A549 (cell line): Measurements from ENCODE around the gene BTK. TPM values are rescaled to one million over a fixed set of nuclear protein-coding genes. Genes with fewer than 3 reads are reported as not detected.

Source experiments
- ATAC-seq, 2 experiments: fragments of 200-7000 bp in 1 of 2; fragments of >200 bp in 1 of 2; cut with Nextera tagmentation in 1 of 2; cut with Tn5 transposase in 1 of 2; 3 replicates each; pipeline versions ENCODE4 v1.8.0 to v1.9.1; 2018 to 2020; ENCODE audit warnings: mild to moderate bottlenecking in 1 of 2, moderate library complexity in 1 of 2
- CTCF ChIA-PET: fragments of 300-600 bp; sonication (Branson Sonifier 250); formaldehyde crosslinking; extraction: SDS; loops from one replicate; lab custom pipeline; 2021; ENCODE audit warnings: antibody characterized with exemption, inconsistent platforms; lab: Yijun Ruan, JAX
- POLR2A ChIA-PET: fragments of 350-600 bp; formaldehyde crosslinking; extraction: SDS; loops from one replicate; lab custom pipeline; 2021; ENCODE audit warnings: antibody characterized with exemption, inconsistent platforms; lab: Yijun Ruan, JAX
- DNase-seq, 2 experiments: peaks; one replicate each; pipeline versions ENCODE4 v3.0.0 to v3.0.0-alpha.2; 2011 to 2016; ENCODE audit warnings: low read depth in 1 of 2, low spot score in 1 of 2
- FAIRE-seq: peaks from 2 replicates; lab custom pipeline; 2011; peaks lifted over from hg19 to GRCh38; lab: Jason Lieb, UNC
- H3K27ac ChIP-seq, 2 experiments: fragments of >200 bp; sonication (Bioruptor Twin); formaldehyde crosslinking; 3 replicates each; pipeline ENCODE4 v1.5.1; 2016 to 2017
- H3K4me1 ChIP-seq: fragments of >200 bp; sonication (Bioruptor Twin); formaldehyde crosslinking; 3 replicates; pipeline ENCODE4 v1.6.1; 2016
- H3K4me2 ChIP-seq: fragments of >200 bp; sonication (Bioruptor Twin); formaldehyde crosslinking; 3 replicates; pipeline ENCODE4 v1.6.1; 2016
- H3K4me3 ChIP-seq: fragments of >200 bp; sonication (Bioruptor Twin); formaldehyde crosslinking; 3 replicates; pipeline ENCODE4 v1.5.1; 2016
- H3K9me3 ChIP-seq: fragments of >200 bp; sonication (Bioruptor Twin); formaldehyde crosslinking; 3 replicates; pipeline ENCODE4 v1.6.1; 2016
- CHD4 ChIP-seq: fragments of 200-600 bp; sonication (generic); IDR thresholded peaks from 2 replicates; pipeline ENCODE4 v1.6.1; 2016; ENCODE audit warnings: antibody characterized with exemption, mild to moderate bottlenecking, borderline replicate concordance
- EP300 ChIP-seq, 2 experiments: fragments of >200 bp; sonication (Bioruptor Twin); formaldehyde crosslinking; IDR thresholded peaks; 2 replicates in 1 of 2; 3 replicates in 1 of 2; pipeline ENCODE4 v1.6.1; 2016 to 2017
- FOSL2 ChIP-seq, 2 experiments: fragments of 450-650 bp in 1 of 2; fragments of >200 bp in 1 of 2; sonication (Bioruptor Twin) in 1 of 2; formaldehyde crosslinking; IDR thresholded peaks; 2 replicates each; pipeline versions ENCODE4 v1.5.0 to v1.6.1; 2016 to 2020; ENCODE audit warnings: mild to moderate bottlenecking in 1 of 2, moderate library complexity in 1 of 2
- FOXS1 ChIP-seq: fragments of 250-450 bp; sonication (Bioruptor Pico); IDR thresholded peaks from 2 replicates; pipeline ENCODE4 v1.5.0; 2020; ENCODE audit warnings: mild to moderate bottlenecking, moderate library complexity
- HEYL ChIP-seq: fragments of 250-450 bp; sonication (Bioruptor Pico); IDR thresholded peaks from 2 replicates; pipeline ENCODE4 v1.8.0; 2021; ENCODE audit warnings: mild to moderate bottlenecking, moderate library complexity
- HOXA7 ChIP-seq: fragments of 250-450 bp; sonication (Bioruptor Pico); IDR thresholded peaks from 2 replicates; pipeline ENCODE4 v1.5.0; 2020; ENCODE audit warnings: mild to moderate bottlenecking, moderate library complexity
- JUN ChIP-seq, 2 experiments: fragments of >200 bp; sonication (Bioruptor Twin); formaldehyde crosslinking; IDR thresholded peaks; 2 replicates in 1 of 2; 3 replicates in 1 of 2; pipeline ENCODE4 v1.6.1; 2016 to 2017
- JUNB ChIP-seq: fragments of >200 bp; sonication (Bioruptor Twin); formaldehyde crosslinking; IDR thresholded peaks from 2 replicates; pipeline ENCODE4 v1.6.1; 2016
- KDM5A ChIP-seq: fragments of 200-600 bp; sonication (generic); IDR thresholded peaks from 2 replicates; pipeline ENCODE4 v1.6.1; 2016; ENCODE audit warnings: antibody characterized with exemption, mild to moderate bottlenecking
- MAFK ChIP-seq: fragments of 450-650 bp; IDR thresholded peaks from 2 replicates; pipeline ENCODE4 v1.6.1; 2014; ENCODE audit not compliant: partially characterized antibody
- NFE2L2 ChIP-seq: fragments of 150-350 bp; conservative IDR thresholded peaks from 2 replicates; pipeline ENCODE4 v1.6.1; 2014; ENCODE audit warnings: low read length
- NPAS2 ChIP-seq: fragments of 250-450 bp; sonication (Bioruptor Pico); IDR thresholded peaks from 2 replicates; pipeline ENCODE4 v1.8.0; 2022; ENCODE audit warnings: mild to moderate bottlenecking, moderate library complexity, borderline replicate concordance
- NR3C1 ChIP-seq: fragments of >200 bp; sonication (Bioruptor Twin); formaldehyde crosslinking; IDR thresholded peaks from 3 replicates; pipeline ENCODE4 v1.6.1; 2017
- PBX3 ChIP-seq: IDR thresholded peaks from 2 replicates; pipeline ENCODE4 v1.6.1; 2012
- POLR2A ChIP-seq: IDR thresholded peaks from 2 replicates; pipeline ENCODE4 v1.6.1; 2012; ENCODE audit warnings: mild to moderate bottlenecking, low read length
- SMC3 ChIP-seq: fragments of >200 bp; sonication (Bioruptor Twin); formaldehyde crosslinking; IDR thresholded peaks from 3 replicates; pipeline ENCODE4 v1.6.1; 2018; ENCODE audit warnings: inconsistent platforms
- SREBF2 ChIP-seq: fragments of 450-650 bp; IDR thresholded peaks from 2 replicates; pipeline ENCODE4 v1.6.1; 2014; ENCODE audit warnings: mild to moderate bottlenecking, moderate library complexity
- TFCP2L1 ChIP-seq: fragments of 250-450 bp; sonication (Bioruptor Pico); IDR thresholded peaks from 2 replicates; pipeline ENCODE4 v1.5.0; 2021; ENCODE audit warnings: mild to moderate bottlenecking
- ZFP36 ChIP-seq: fragments of 450-650 bp; IDR thresholded peaks from 2 replicates; pipeline ENCODE4 v1.6.1; 2014; ENCODE audit warnings: borderline replicate concordance; ENCODE audit not compliant: partially characterized antibody
- WGBS: methylation state at CpG from one replicate; pipeline ENCODE4 v1.1.6; 2017; ENCODE audit errors: missing lambda C conversion rate; 5-methylcytosine and 5-hydroxymethylcytosine counted together
- polyA plus RNA-seq, 4 experiments: library from polyadenylated mRNA; depleted of rRNA in 3 of 4; stranded (reverse); fragments of >200 nt; fragmentation: RNase III in 1 of 4; extraction: RNeasy Plus Mini Kit Qiagen cat#74134 plus additional on column Dnase treatment in 1 of 4; gene quantifications; 2 replicates in 3 of 4; 3 replicates in 1 of 4; pipeline ENCODE4 v1.2.3, GENCODE V29; 2011 to 2017
- TF ChIP-seq, protein P1 (sequence below): fragments of 250-450 bp; sonication (Bioruptor Pico); IDR thresholded peaks from 2 replicates; pipeline ENCODE4 v1.5.0; 2020; ENCODE audit warnings: low read depth, mild to moderate bottlenecking, moderate library complexity
- TF ChIP-seq, protein P2 (sequence below): fragments of >200 bp; sonication (Bioruptor Twin); formaldehyde crosslinking; IDR thresholded peaks from 3 replicates; pipeline ENCODE4 v1.5.1; 2016

BTK gene
- polyA plus RNA-seq, 2 of the 4 experiments (the other 2 are of a cell fraction), result 0.18 to 0.26 TPM

- POLR2A ChIA-PET, result no interaction called here
- Histone ChIP-seq H3K4me1 (0 out of 3 replicates have a peak, but pooled peaks cover 3% of the 10 kb centered on the region), H3K4me3 (no peak overlapping the region), H3K9me3 (no peaks in the 10 kb centered on the region), H3K27ac (no peak overlapping the region), H3K4me2 (no peak overlapping the region)
- WGBS, result 78% methylated on average over 2 of the region's 2 CpGs
- no peak for ATAC-seq
- no peak for TF ChIP-seq PBX3
- no peak for TF ChIP-seq CHD4
- TF ChIP-seq ZFP36, result no peak
- TF ChIP-seq, protein P1, sequence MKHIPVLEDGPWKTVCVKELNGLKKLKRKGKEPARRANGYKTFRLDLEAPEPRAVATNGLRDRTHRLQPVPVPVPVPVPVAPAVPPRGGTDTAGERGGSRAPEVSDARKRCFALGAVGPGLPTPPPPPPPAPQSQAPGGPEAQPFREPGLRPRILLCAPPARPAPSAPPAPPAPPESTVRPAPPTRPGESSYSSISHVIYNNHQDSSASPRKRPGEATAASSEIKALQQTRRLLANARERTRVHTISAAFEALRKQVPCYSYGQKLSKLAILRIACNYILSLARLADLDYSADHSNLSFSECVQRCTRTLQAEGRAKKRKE (CRISPR knock-in tag), result no peak
- CTCF ChIA-PET, result no interaction called here
- FAIRE-seq, result no peak
- DNase-seq, result no peak
These were observed 33.5 kb upstream of the BTK start for GRCh38 chrX:101419489-101419888.

GRCh38 chrX:101417981-101418841, 32.2 kb upstream of the BTK start:
- FAIRE-seq, result no peak
- peak overlapping the region; percentile 52 for H3K4me3 ChIP-seq
- DNase-seq, result no peak
- peak overlapping the region; percentile 69 for H3K4me2 ChIP-seq
- CTCF ChIA-PET, result interaction anchor here (0.5 to 2.1 kb wide), 4 partner anchors 40 to 1417 kb away, joined by 3 to 5 read pairs (median 4); no protein-coding TSS in a partner anchor
- no peak for TF ChIP-seq EP300 (IDR thresholded peaks at IDR 0.05)
- TF ChIP-seq, protein P2, sequence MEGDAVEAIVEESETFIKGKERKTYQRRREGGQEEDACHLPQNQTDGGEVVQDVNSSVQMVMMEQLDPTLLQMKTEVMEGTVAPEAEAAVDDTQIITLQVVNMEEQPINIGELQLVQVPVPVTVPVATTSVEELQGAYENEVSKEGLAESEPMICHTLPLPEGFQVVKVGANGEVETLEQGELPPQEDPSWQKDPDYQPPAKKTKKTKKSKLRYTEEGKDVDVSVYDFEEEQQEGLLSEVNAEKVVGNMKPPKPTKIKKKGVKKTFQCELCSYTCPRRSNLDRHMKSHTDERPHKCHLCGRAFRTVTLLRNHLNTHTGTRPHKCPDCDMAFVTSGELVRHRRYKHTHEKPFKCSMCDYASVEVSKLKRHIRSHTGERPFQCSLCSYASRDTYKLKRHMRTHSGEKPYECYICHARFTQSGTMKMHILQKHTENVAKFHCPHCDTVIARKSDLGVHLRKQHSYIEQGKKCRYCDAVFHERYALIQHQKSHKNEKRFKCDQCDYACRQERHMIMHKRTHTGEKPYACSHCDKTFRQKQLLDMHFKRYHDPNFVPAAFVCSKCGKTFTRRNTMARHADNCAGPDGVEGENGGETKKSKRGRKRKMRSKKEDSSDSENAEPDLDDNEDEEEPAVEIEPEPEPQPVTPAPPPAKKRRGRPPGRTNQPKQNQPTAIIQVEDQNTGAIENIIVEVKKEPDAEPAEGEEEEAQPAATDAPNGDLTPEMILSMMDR, result no peak
- TF ChIP-seq SMC3, result no peak
- TF ChIP-seq TFCP2L1 (CRISPR knock-in tag), result no peak
- TF ChIP-seq NR3C1, result no peak
- no peak for TF ChIP-seq KDM5A
- no peak for TF ChIP-seq HOXA7 (CRISPR knock-in tag)
- TF ChIP-seq FOXS1 (CRISPR knock-in tag), result no peak
- TF ChIP-seq MAFK, result no peak
- peak; percentile 33 for TF ChIP-seq POLR2A
- peak in 1 of 2 experiments; percentile 35; a peak in 1 of 5 replicates for TF ChIP-seq JUN (IDR thresholded peaks at IDR 0.05)
- TF ChIP-seq SREBF2, result no peak
- TF ChIP-seq, all 56 proteins: peak for 2
- Histone ChIP-seq H3K27ac (peak overlapping the region; percentile 83 to 91), H3K4me1 (0 out of 3 replicates have a peak, but pooled peaks cover 3% of the 10 kb centered on the region), H3K9me3 (no peaks in the 10 kb centered on the region)
- 48% methylated on average over 41 of the region's 56 CpGs for WGBS
- POLR2A ChIA-PET, result interaction anchor here (1.2 to 1.6 kb wide), 3 partner anchors 11 to 28 kb away, joined by 3 to 4 read pairs (median 4); partner anchors contain the start of genes GLA, HNRNPH2 and RPL36A
- peak; percentile 65 to 79; a peak in 5 of 6 replicates for ATAC-seq

GRCh38 chrX:101417190-101417589, 31.2 kb upstream of the BTK start:
- DNase-seq, result no peak
- POLR2A ChIA-PET, result interaction anchor here (1.2 to 1.3 kb wide), 2 partner anchors 10 to 27 kb away, joined by 4 read pairs; partner anchors contain the start of genes GLA, HNRNPH2 and RPL36A

More at GRCh38 chrX:101417190-101417589, 31.2 kb upstream of the BTK start:
- no peak for TF ChIP-seq EP300 (IDR thresholded peaks at IDR 0.05)
- TF ChIP-seq FOSL2 (IDR thresholded peaks at IDR 0.05), result no peak
- no peak for TF ChIP-seq FOSL2 (CRISPR knock-in tag; IDR thresholded peaks at IDR 0.05)
- no peak for TF ChIP-seq POLR2A
- TF ChIP-seq HEYL (CRISPR knock-in tag), result no peak
- TF ChIP-seq JUNB, result no peak
- TF ChIP-seq NPAS2 (CRISPR knock-in tag), result no peak
- no peak for TF ChIP-seq NFE2L2
- Histone ChIP-seq H3K9me3 (no peaks in the 10 kb centered on the region), H3K27ac (peak overlapping the region in 1 of 2 experiments; percentile 91; a peak in 2 of 6 replicates), H3K4me2 (no peak overlapping the region), H3K4me3 (no peak overlapping the region), H3K4me1 (0 out of 3 replicates have a peak, but pooled peaks cover 3% of the 10 kb centered on the region)
- CTCF ChIA-PET, result interaction anchor here (1.3 to 2.1 kb wide), 3 partner anchors 7 to 382 kb away, joined by 4 to 5 read pairs (median 4); no protein-coding TSS in a partner anchor
- 78% methylated on average over 4 of the region's 4 CpGs for WGBS
- FAIRE-seq (no peak), ATAC-seq (no peak)
